ENCODE data around the gene KCNA1. TPM values are rescaled to one million over a fixed set of nuclear protein-coding genes. Genes with fewer than 3 reads are reported as not detected.

Gene KCNA1
- total RNA-seq, 1 experiment from 2014 or later, result not detected

DNA sequence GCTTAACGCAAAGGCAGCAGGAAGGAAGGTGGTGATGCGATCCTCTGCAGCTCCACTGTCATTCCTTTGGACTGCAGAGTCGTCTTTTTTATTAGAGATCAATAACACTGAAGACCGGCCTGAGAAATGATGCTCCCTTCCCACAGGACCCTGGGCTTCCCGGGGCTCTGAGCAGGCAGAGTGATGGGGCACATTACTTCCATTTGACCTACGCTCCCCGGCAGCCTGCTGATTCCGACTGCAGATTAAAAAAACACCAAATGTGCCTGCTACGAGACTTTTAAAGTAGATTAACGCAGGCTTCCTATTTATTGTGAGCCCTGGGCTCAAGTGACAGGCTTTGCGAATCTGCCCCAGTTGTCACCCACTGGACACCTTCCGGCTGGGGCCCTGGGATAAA is 37.5 kb downstream of the KCNA1 start:
- no peak for DNase-seq (ENCODE audit: low spot score)
- CTCF ChIA-PET, result no interaction called here
- H3K9me3 ChIP-seq (ENCODE audit: low read depth, low read length, poor library complexity, severe bottlenecking), result no peaks in the 10 kb centered on the region
- intact Hi-C loops (cut with micrococcal nuclease; ENCODE audit: unreplicated experiment), result no loop called here
- POLR2A ChIA-PET (ENCODE audit: low non-redundant PET), result no interaction called here
- H3K4me3 ChIP-seq (ENCODE audit: low read depth, low read length, poor library complexity, severe bottlenecking), result no peak overlapping the region
- no peaks in the 10 kb centered on the region for H3K4me1 ChIP-seq (ENCODE audit: insufficient read depth, low read length, poor library complexity, severe bottlenecking)
- TF ChIP-seq, protein P1, sequence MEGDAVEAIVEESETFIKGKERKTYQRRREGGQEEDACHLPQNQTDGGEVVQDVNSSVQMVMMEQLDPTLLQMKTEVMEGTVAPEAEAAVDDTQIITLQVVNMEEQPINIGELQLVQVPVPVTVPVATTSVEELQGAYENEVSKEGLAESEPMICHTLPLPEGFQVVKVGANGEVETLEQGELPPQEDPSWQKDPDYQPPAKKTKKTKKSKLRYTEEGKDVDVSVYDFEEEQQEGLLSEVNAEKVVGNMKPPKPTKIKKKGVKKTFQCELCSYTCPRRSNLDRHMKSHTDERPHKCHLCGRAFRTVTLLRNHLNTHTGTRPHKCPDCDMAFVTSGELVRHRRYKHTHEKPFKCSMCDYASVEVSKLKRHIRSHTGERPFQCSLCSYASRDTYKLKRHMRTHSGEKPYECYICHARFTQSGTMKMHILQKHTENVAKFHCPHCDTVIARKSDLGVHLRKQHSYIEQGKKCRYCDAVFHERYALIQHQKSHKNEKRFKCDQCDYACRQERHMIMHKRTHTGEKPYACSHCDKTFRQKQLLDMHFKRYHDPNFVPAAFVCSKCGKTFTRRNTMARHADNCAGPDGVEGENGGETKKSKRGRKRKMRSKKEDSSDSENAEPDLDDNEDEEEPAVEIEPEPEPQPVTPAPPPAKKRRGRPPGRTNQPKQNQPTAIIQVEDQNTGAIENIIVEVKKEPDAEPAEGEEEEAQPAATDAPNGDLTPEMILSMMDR (conservative IDR thresholded peaks at IDR 0.05; ENCODE audit: low read depth, low read length), result no peak
- TF ChIP-seq EZH2 (IDR thresholded peaks at IDR 0.05; ENCODE audit: borderline replicate concordance, low read depth, low read length, poor library complexity, severe bottlenecking), result no peak
- no TSS peak for BruUV-seq (replicated peaks)
- H3K27me3 ChIP-seq (replicated peaks; ENCODE audit: insufficient read depth, low read depth, low read length, poor library complexity), result peaks cover 44% of the 10 kb centered on the region
- no peaks in the 10 kb centered on the region for H3K36me3 ChIP-seq (ENCODE audit: insufficient read depth, low read length, poor library complexity, severe bottlenecking)
- no peak overlapping the region for H3K27ac ChIP-seq (ENCODE audit: low read depth, low read length, poor library complexity, severe bottlenecking)

DNA sequence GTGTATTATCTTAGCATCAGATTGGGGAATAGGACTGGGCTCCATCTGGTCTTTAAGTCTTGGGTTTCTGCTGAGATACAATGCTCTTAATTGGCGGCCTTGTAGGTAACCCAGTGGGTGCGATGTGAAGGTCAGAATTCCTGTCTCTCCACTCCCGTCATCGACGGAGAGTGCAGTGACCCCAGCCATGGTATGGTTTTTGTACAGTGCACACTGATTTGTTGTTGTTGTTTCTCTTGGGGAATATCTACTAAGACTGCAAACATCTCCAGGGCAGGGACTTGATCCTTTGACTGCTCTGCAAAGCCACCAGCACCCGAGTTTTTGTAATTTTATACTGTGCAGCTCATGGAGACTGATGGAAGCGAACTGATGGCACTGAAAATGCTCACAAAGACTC is 41.4 kb downstream of the KCNA1 start:
- BruUV-seq (replicated peaks), result no TSS peak
- ChIA-PET CTCF (no interaction called here), POLR2A (ENCODE audit: low non-redundant PET) (no interaction called here)
- Histone ChIP-seq H3K27ac (ENCODE audit: low read depth, low read length, poor library complexity, severe bottlenecking) (no peak overlapping the region), H3K27me3 (replicated peaks; ENCODE audit: insufficient read depth, low read depth, low read length, poor library complexity) (peaks cover 61% of the 10 kb centered on the region), H3K36me3 (ENCODE audit: insufficient read depth, low read length, poor library complexity, severe bottlenecking) (no peaks in the 10 kb centered on the region), H3K9me3 (ENCODE audit: low read depth, low read length, poor library complexity, severe bottlenecking) (no peaks in the 10 kb centered on the region), H3K4me1 (ENCODE audit: insufficient read depth, low read length, poor library complexity, severe bottlenecking) (no peaks in the 10 kb centered on the region), H3K4me3 (ENCODE audit: low read depth, low read length, poor library complexity, severe bottlenecking) (no peak overlapping the region)
- intact Hi-C loops (cut with micrococcal nuclease; ENCODE audit: unreplicated experiment), result no loop called here
- DNase-seq (ENCODE audit: low spot score), result no peak
- TF ChIP-seq EZH2 (IDR thresholded peaks at IDR 0.05; ENCODE audit: borderline replicate concordance, low read depth, low read length, poor library complexity, severe bottlenecking), result no peak
- TF ChIP-seq, protein P1 (conservative IDR thresholded peaks at IDR 0.05; ENCODE audit: low read depth, low read length), result no peak

GRCh38 chr12:4951601-4952000 is 41.9 kb downstream of the KCNA1 start:
- no peak overlapping the region for H3K27ac ChIP-seq (ENCODE audit: low read depth, low read length, poor library complexity, severe bottlenecking)
- no peaks in the 10 kb centered on the region for H3K36me3 ChIP-seq (ENCODE audit: insufficient read depth, low read length, poor library complexity, severe bottlenecking)
- ChIA-PET POLR2A (ENCODE audit: low non-redundant PET) (no interaction called here), CTCF (no interaction called here)
- no peaks in the 10 kb centered on the region for H3K4me1 ChIP-seq (ENCODE audit: insufficient read depth, low read length, poor library complexity, severe bottlenecking)
- no peaks in the 10 kb centered on the region for H3K9me3 ChIP-seq (ENCODE audit: low read depth, low read length, poor library complexity, severe bottlenecking)
- H3K27me3 ChIP-seq (replicated peaks; ENCODE audit: insufficient read depth, low read depth, low read length, poor library complexity), result peaks cover 66% of the 10 kb centered on the region
- BruUV-seq (replicated peaks), result no TSS peak
- no peak overlapping the region for H3K4me3 ChIP-seq (ENCODE audit: low read depth, low read length, poor library complexity, severe bottlenecking)
- intact Hi-C loops (cut with micrococcal nuclease; ENCODE audit: unreplicated experiment), result no loop called here
- no peak for DNase-seq (ENCODE audit: low spot score)
- TF ChIP-seq, protein P1 (conservative IDR thresholded peaks at IDR 0.05; ENCODE audit: low read depth, low read length), result no peak
- no peak for TF ChIP-seq EZH2 (IDR thresholded peaks at IDR 0.05; ENCODE audit: borderline replicate concordance, low read depth, low read length, poor library complexity, severe bottlenecking)

Measured in A673 (cell line).